ENCODE data around the gene FILIP1.
A peak's percentile ranks its signal among the peaks of the same experiment; 100 is the strongest.
"Not testable (repeated sequence)": the region's sequence is repeated elsewhere in the genome, so short reads cannot be mapped to it uniquely, and the experiment has no call there.

The FILIP1 gene

DNA sequence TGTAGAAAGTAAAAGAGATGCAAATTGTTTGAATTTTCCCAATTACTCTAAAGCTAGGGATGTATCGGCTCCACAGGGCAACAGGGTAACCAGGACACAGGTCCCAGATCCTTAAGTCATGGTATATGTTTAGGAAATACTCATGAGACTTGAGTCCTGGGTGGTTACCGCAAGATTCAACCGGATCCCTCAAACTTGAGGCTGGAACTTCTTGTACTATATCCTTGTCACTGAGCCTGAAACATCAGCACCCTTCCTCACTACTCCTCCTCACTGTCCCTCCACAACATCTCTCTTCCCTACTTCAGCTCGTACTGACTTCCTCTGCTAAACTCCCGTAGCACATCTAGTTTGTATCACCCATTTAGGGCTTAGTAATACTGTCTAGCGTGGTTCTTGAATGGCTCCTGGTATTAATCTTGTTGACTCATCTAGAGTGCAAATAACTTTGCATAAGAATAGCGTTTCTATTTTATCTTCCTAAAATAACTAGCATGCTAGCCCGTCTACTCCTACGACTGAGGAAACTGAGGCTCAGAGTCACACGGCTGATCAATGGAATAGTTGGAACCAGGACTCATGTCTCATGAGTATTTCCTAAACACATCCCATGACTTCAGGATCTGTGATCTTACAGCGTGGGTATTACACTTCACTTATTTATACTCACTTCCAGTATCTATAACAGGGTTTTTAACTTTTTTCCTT, 72.1 kb downstream of the FILIP1 start:
- no peak for DNase-seq (ENCODE audit: low spot score)

DNA sequence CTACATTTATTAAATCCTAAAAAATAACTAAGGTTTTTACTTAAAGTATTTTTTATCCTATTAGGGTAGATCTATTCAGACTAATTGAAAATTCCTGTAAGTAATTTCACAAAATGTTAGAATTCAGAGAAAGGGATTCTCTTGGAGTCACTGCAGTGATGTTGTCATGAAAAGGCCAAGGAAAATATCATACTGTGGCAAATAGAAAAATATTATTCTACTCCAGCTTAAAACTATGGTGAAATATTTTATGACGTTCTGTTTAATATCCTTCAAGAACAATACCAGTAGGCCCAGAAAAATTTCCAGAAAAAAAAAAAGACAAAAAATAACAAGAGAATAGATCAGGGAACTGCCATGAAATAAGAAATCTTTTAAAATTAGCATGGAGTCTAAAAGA, 73.6 kb downstream of the FILIP1 start:
- no peak for DNase-seq (ENCODE audit: low spot score)

GRCh38 chr6:75419416-75419815, 74.2 kb downstream of the FILIP1 start:
- DNase-seq (ENCODE audit: low spot score): no peak

- DNase-seq (ENCODE audit: low spot score): peak; percentile 94
Measured at GRCh38 chr6:75418233-75418632, 75.4 kb downstream of the FILIP1 start.

GRCh38 chr6:75416443-75416842, 77.2 kb downstream of the FILIP1 start:
- DNase-seq (ENCODE audit: low spot score): no peak

DNA sequence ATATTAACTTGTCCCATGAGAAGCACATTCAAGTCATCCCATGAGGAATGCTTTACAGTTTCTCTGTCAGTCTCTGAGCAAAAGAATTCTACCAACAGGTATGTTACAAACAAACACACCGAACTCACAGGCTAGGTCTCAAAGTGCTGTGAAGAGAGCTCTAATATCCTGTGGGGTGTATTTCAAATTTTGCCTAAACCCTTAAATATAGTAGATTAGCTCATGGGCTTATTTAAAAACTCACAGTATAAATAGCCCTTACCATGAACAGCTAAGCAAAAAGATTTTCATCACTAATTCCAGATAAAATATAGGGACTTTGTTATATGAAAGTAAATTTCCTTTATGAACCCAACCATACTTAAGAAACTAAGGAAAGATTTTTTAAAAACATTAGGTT, 77.8 kb downstream of the FILIP1 start:
- DNase-seq (ENCODE audit: low spot score): no peak

DNA sequence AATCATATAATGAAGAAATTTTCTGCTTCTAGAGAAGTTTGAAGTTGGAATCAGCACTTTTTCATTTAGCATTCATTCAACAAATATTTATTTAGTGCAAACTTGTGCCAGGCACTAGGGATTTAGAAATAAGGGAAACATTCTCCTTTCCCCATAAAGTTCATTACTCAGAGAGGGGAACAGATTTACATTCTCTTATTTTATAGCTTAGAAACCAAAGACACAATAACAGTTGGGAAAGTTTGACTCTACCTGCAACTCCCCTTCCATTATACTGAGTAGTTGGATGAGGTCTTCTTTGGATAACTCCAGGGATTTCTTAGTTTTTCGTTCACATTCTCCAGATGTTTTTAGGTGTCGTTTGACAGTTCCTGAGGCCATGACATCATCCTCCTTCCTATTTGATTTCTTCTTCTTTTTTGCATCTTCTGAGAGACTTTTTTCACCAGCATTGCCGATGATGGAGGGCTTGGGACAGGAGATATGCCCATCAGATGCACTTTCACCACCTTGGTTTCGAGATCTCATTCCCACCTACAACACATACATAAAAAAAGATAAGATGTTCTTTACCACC, 79.1 kb downstream of the FILIP1 start:
- no peak for DNase-seq (ENCODE audit: low spot score)

GRCh38 chr6:75412969-75413662, 80.5 kb downstream of the FILIP1 start:
- DNase-seq (ENCODE audit: low spot score): no peak

DNA sequence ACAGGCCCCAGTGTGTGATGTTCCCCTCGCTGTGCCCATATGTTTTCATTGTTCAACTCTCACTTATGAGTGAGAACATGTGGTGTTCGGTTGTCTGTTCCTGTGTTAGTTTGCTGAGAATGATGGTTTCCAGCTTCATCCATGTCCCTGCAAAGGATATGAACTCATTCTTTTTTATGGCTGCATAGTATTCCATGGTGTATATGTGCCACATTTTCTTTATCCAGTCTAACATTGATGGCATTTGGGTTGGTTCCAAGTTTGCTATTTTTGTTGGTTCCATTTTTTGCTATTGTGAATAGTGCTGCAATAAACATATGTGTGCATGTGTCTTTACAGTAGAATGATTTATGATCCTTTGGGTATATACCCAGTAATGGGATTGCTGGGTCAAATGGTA, 83.0 kb downstream of the FILIP1 start:
- not testable (repeated sequence) for DNase-seq (ENCODE audit: low spot score)

- no peak for DNase-seq (ENCODE audit: low spot score)
Measured at GRCh38 chr6:75409928-75410327, 83.7 kb downstream of the FILIP1 start.

DNA sequence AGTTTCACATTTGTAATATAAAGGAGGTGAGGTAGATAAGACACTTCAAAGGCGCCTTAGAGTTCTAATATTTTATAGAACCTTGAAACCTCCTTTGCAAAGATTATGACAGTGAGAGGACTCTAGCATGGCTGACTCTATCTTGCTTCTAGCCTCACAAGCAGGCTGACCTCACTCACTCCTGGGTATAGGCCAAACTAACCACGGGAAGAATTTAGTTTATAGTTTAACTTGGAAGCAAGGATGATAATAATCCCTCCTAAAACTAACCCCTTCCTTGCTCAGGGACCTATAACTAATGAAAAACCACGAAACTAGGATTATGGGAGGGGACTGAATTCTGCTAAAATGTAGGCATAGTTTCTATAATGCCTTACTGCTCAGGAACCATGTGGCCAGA, 84.3 kb downstream of the FILIP1 start:
- DNase-seq (ENCODE audit: low spot score): no peak

DNA sequence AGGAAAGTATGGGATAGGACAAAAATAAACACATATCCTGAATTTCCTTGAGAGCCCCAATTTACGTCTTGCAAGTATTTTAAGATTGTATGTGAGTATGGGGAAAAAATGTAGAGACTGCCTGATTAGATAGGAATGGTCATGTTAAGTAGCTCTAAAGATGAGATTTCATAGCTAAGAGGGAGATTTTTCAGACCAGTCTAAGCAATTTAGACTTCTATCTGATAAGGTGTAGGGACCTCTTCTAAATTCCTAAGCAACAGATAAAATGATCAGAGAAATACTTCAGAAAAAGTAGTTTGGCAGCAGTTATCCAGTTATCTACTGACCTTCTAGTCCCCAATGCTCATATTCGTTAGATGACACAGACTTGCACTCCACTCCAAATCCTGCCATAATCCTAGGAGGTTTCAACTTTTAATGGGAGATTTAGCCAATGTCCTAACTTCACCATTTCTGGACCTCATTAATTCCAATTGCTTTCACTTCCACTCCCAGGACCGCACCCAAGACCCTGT, 90.0 kb downstream of the FILIP1 start:
- no peak for DNase-seq (ENCODE audit: low spot score)

- DNase-seq (ENCODE audit: low spot score): peak; percentile 61
Measured at GRCh38 chr6:75402296-75402695, 91.3 kb downstream of the FILIP1 start.

DNA sequence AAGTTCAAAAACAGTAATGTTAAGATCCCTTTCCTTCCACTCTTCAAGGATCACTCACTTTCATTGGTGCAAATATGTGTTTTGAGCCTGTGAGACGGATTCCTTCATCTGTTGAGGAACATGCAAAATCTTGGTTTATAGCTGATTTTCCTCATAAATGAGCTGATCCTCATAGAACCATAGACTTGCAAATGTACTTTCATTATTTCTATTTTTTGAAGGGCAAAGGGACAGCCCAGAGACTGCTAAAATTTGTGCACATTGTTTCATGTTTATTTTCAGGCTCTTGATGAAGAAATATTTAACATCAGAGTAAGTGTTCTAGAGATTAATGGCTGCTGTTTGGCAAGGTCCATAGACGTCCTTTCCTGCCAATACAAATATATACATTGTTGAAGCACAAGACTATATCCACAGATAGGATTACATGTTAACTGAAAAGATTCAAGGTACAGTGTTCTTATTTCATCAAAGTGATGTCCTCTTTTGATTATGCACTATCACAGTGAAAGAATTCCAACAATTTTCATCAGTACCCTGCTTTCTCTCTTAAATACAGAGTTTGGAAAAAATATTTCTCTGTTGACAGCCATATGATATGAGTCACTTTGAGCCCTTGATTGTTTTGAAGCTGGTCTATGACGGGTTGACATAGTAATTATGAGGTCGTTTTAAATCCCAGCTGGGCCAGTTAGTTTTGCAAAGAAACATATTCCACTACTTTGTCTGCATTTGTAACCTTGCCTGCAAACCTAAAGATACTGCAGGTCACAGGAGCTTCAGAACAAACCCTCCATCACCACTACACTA, 95.7 kb downstream of the FILIP1 start:
- peak; percentile 56 for DNase-seq (ENCODE audit: low spot score)

DNA sequence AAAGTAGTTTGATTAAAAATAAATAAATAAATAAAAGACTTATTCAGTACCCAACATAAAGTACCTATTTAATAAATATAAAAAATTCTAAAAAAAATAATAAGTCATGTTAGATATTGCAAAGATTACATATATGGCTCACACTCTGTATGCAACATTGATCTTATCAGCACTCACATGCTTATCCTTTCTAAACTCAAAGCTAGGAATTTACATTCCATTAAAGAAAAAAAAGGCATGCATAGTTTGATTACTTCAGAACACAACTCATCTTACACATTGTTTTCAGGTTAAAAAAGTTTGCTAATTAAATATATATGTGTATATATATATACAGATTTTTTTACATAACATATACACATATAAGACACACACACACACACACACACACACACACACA, 96.4 kb downstream of the FILIP1 start:
- DNase-seq (ENCODE audit: low spot score): no peak

GRCh38 chr6:75396005-75396800, 97.4 kb downstream of the FILIP1 start:
- no peak for DNase-seq (ENCODE audit: low spot score)

- DNase-seq (ENCODE audit: low spot score): no peak
Measured at GRCh38 chr6:75393806-75394205, 99.8 kb downstream of the FILIP1 start.

- no peak for DNase-seq (ENCODE audit: low spot score)
Measured at GRCh38 chr6:75391276-75391675, 102.3 kb downstream of the FILIP1 start.

DNA sequence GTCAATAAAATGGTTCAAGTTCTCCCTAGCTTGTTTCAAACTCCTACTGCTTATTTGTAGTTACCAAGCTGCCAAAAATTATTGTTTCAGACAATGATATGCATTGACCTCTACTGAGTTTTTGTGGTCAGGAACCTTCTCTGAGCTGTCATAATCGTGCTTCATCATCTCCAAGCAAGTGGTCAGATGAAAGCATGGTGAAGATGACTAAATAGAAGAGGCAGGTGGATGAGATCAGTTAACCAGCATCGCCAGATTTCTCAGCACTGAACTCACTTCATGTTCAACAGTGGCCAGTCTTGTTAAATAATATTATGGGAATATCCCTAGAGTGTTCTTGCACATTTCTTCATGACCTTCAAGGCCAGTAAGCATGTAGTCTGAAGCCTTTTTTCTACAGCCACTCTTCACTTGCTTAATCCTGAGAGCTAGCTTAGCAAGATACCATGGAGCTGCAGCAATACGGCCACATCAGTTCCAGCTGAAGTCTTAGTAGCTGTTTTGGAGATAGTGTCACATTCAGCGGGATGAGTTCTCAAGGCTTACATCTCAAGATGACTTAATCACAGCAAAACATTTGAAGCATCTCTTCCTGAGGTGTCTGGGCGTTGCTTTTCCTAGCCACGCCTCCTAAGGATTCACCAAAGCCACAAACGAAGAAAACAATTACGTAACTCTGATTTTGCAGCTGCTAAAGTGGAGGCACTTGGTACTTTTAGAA, 107.4 kb downstream of the FILIP1 start:
- DNase-seq (ENCODE audit: low spot score): no peak

DNA sequence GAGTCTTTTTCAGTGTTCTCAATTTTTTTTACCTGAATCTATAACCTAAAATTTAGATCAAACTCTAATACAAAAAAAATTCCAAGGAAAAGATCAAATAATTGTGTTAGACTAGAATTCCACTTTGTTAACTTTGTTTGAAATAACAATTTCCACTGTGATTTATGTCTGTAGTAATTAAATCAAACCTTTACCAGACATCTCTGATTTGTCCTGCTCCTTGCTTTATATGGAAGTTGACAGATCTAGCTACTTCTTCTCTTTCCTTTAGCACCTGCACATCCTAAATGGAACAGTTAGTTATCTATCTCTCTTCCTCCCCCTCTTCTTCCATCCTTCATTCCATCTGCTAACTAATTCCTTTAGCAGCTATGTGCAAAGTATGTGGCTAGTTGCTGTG, 109.5 kb downstream of the FILIP1 start:
- DNase-seq (ENCODE audit: low spot score): no peak

DNA sequence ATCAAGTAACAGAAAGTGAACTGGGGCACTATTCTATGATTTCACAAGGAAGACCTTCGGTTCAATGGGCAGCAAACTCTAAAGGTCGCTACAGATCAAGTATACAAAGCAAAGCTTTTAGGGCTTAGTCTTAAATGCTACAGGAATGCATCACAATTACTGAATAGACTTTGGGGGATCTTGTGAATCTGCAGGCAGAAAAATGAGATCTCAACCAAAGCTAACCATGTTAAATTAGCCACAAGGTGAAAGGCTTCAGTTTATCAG, 111.0 kb downstream of the FILIP1 start:
- DNase-seq (ENCODE audit: low spot score): no peak

Data from kidney capillary endothelial cell (primary cell).